Measurements from ENCODE around the gene CARNS1. TPM values are rescaled to one million over a fixed set of nuclear protein-coding genes. Genes with fewer than 3 reads are reported as not detected.
A peak's percentile ranks its signal among the peaks of the same experiment; 100 is the strongest.

Gene CARNS1
- total and polyA plus RNA-seq, 9 of the 15 experiments (the other 6 are each of a cell fraction or from before 2014, with no cell fraction given), result 0.01 to 0.18 (median 0.06) TPM; not detected in 3

GRCh38 chr11:67379061-67380058, 36.1 kb upstream of the CARNS1 start (continued):
- TF ChIP-seq ZNF395 (CRISPR knock-in tag; IDR thresholded peaks at IDR 0.05) (peak; percentile 33; the same call in 1 of the 2 replicates), ZBTB49 (CRISPR knock-in tag; IDR thresholded peaks at IDR 0.05; ENCODE audit: borderline replicate concordance) (no peak), MITF (IDR thresholded peaks at IDR 0.05) (no peak), MEF2D (tag; conservative IDR thresholded peaks at IDR 0.05; ENCODE audit: low read depth) (peak; percentile 63; the same call in 1 of the 2 replicates), ZNF347 (CRISPR knock-in tag; IDR thresholded peaks at IDR 0.05; ENCODE audit: low read depth) (no peak), ZNF165 (CRISPR knock-in tag; IDR thresholded peaks at IDR 0.05; ENCODE audit: borderline replicate concordance) (0 out of 2 replicates have a peak, but pooled peaks have one; percentile 18), FOXO4 (CRISPR knock-in tag; IDR thresholded peaks at IDR 0.05) (peak; percentile 75; the same call in 1 of the 2 replicates), CCNT2 (IDR thresholded peaks at IDR 0.05; ENCODE audit: borderline replicate concordance, extremely low read depth, insufficient read length, low read depth, low read length) (peak; percentile 62), ELF1 (tag; IDR thresholded peaks at IDR 0.05) (no peak), EP400 (IDR thresholded peaks at IDR 0.05) (no peak), ZNF316 (IDR thresholded peaks at IDR 0.05) (peak; percentile 87), PURB (CRISPR knock-in tag; IDR thresholded peaks at IDR 0.05; ENCODE audit: low read depth) (no peak), ZNF609 (CRISPR knock-in tag; IDR thresholded peaks at IDR 0.05; ENCODE audit: borderline replicate concordance) (no peak)

Measured in K562 (cell line).